CD4-positive, alpha-beta T cell (primary cell): ENCODE results near the gene CAMTA1. TPM values are rescaled to one million over a fixed set of nuclear protein-coding genes. Genes with fewer than 3 reads are reported as not detected.

Experiments used
- ATAC-seq: fragments of 200-7000 bp; cut with Tn5 transposase; one replicate; pipeline ENCODE4 v1.10.0; 2022; ENCODE audit warnings: mild to moderate bottlenecking; ENCODE audit not compliant: poor library complexity
- CTCF ChIA-PET: fragments of 350-600 bp; sonication (Branson Sonifier 250); formaldehyde crosslinking; loops from one replicate; lab custom pipeline; 2021; ENCODE audit warnings: antibody characterized with exemption, inconsistent platforms; lab: Charles Lee
- POLR2A ChIA-PET: fragments of 350-600 bp; sonication (Branson Sonifier 250); formaldehyde crosslinking; loops from one replicate; lab custom pipeline; 2021; ENCODE audit warnings: antibody characterized with exemption, inconsistent platforms; lab: Charles Lee
- DNase-seq, 14 experiments: peaks; one replicate each; pipeline ENCODE4 v3.0.0-alpha.2; 2013 to 2020; ENCODE audit warnings: mixed read lengths in 2 of 14
- H3K27ac ChIP-seq, 2 donors: one replicate each; pipeline versions ENCODE4 v1.5.1 to v1.7.0; 2013; ENCODE audit warnings: low read length in 2 of 2, low read depth in 1 of 2, mild to moderate bottlenecking in 1 of 2
- H3K27me3 ChIP-seq, 2 experiments: 1 replicate in 1 of 2; 2 replicates in 1 of 2; pipeline versions ENCODE4 v1.6.1 to v1.7.0; 2013; ENCODE audit warnings: low read length in 2 of 2, control low read depth in 1 of 2, mild to moderate bottlenecking in 1 of 2, moderate library complexity in 1 of 2; ENCODE audit not compliant: insufficient read depth in 2 of 2, control insufficient read depth in 1 of 2
- H3K36me3 ChIP-seq: one replicate; pipeline ENCODE4 v1.6.1; 2013; ENCODE audit warnings: low read length, control low read depth; ENCODE audit not compliant: insufficient read depth
- H3K4me1 ChIP-seq: one replicate; pipeline ENCODE4 v1.6.1; 2013; ENCODE audit warnings: low read length, control low read depth; ENCODE audit not compliant: insufficient read depth
- H3K4me3 ChIP-seq: one replicate; pipeline ENCODE4 v1.5.1; 2013; ENCODE audit warnings: mild to moderate bottlenecking, low read length, moderate library complexity
- H3K9me3 ChIP-seq, 2 experiments: 1 replicate in 1 of 2; 2 replicates in 1 of 2; pipeline versions ENCODE4 v1.6.1 to v1.7.0; 2013; ENCODE audit warnings: low read length in 2 of 2, mild to moderate bottlenecking in 2 of 2, control low read depth in 1 of 2, moderate library complexity in 1 of 2; ENCODE audit not compliant: control insufficient read depth in 1 of 2, insufficient read depth in 1 of 2
- H3K27ac Mint-ChIP-seq: one replicate; pipeline ENCODE4 v1.8.0; 2020; ENCODE audit warnings: mixed read lengths
- H3K27me3 Mint-ChIP-seq: one replicate; pipeline ENCODE4 v1.8.0; 2021; ENCODE audit warnings: mixed read lengths
- H3K36me3 Mint-ChIP-seq: one replicate; pipeline ENCODE4 v1.8.0; 2021; ENCODE audit warnings: low read depth, mixed read lengths
- H3K4me1 Mint-ChIP-seq: one replicate; pipeline ENCODE4 v1.8.0; 2021; ENCODE audit warnings: low read depth, mixed read lengths
- H3K4me3 Mint-ChIP-seq: one replicate; pipeline ENCODE4 v1.8.0; 2020; ENCODE audit warnings: mild to moderate bottlenecking, mixed read lengths
- H3K9me3 Mint-ChIP-seq: one replicate; pipeline ENCODE4 v1.8.0; 2020; ENCODE audit warnings: mixed read lengths
- CTCF ChIP-seq: fragments of 200-600 bp; IDR thresholded peaks from one replicate; pipeline ENCODE4 v1.8.0; 2022; ENCODE audit warnings: antibody characterized with exemption, mild to moderate bottlenecking
- intact Hi-C, 2 experiments: fragments of 100-400 bp; cut with DNase I in 1 of 2; cut with micrococcal nuclease in 1 of 2; formaldehyde crosslinking; loops; one replicate each; pipeline versions ENCODE4 v1.15.1 to v1.9.0; 2023 to 2025; cut with DNase I, micrococcal nuclease
- total RNA-seq, 174 experiments: library from RNA in 2 of 174; stranded (reverse) in 2 of 174; gene quantifications; one replicate each; pipeline ENCODE4 v1.2.3 and lab custom pipeline; 2021 to 2026

Gene CAMTA1
- total RNA-seq, 2 experiments from 2014 or later: 38.6 to 39.3 TPM

GRCh38 chr1:6922096-6922931, 137.1 kb downstream of the CAMTA1 start:
- H3K4me3 ChIP-seq: no peak overlapping the region
- no peaks in the 10 kb centered on the region for H3K4me1 Mint-ChIP-seq
- ChIA-PET POLR2A (no interaction called here), CTCF (no interaction called here)
- no peak for ATAC-seq
- no peak overlapping the region for H3K27ac Mint-ChIP-seq
- H3K27ac ChIP-seq: no peak overlapping the region
- no peaks in the 10 kb centered on the region for H3K9me3 Mint-ChIP-seq
- DNase-seq: no peak
- peaks cover 0 to 4% of the 10 kb centered on the region in 2 experiments for H3K9me3 ChIP-seq
- no peaks in the 10 kb centered on the region for H3K4me1 ChIP-seq
- no peak for TF ChIP-seq CTCF
- no peaks in the 10 kb centered on the region for H3K36me3 ChIP-seq
- intact Hi-C loops: no loop called here
- H3K27me3 Mint-ChIP-seq: peaks cover 1% of the 10 kb centered on the region
- H3K36me3 Mint-ChIP-seq: no peaks in the 10 kb centered on the region
- H3K27me3 ChIP-seq: peaks cover 0 to 2% of the 10 kb centered on the region in 2 experiments
- no peak overlapping the region for H3K4me3 Mint-ChIP-seq

- intact Hi-C loops: no loop called here
- no peaks in the 10 kb centered on the region for H3K4me1 Mint-ChIP-seq
- Histone ChIP-seq H3K4me1 (no peaks in the 10 kb centered on the region), H3K27ac (no peak overlapping the region), H3K36me3 (no peaks in the 10 kb centered on the region), H3K27me3 (peaks cover 0 to 2% of the 10 kb centered on the region in 2 experiments), H3K9me3 (peaks cover 0 to 4% of the 10 kb centered on the region in 2 experiments), H3K4me3 (no peak overlapping the region)
- no peaks in the 10 kb centered on the region for H3K27me3 Mint-ChIP-seq
- H3K9me3 Mint-ChIP-seq: no peaks in the 10 kb centered on the region
- POLR2A ChIA-PET: no interaction called here
- no peak overlapping the region for H3K27ac Mint-ChIP-seq
- ATAC-seq: no peak
- CTCF ChIA-PET: no interaction called here
- no peak for DNase-seq
- no peaks in the 10 kb centered on the region for H3K36me3 Mint-ChIP-seq
- TF ChIP-seq CTCF: no peak
- H3K4me3 Mint-ChIP-seq: no peak overlapping the region
These were observed 137.8 kb downstream of the CAMTA1 start for GRCh38 chr1:6923012-6923411.

GRCh38 chr1:6923416-6923815, 138.2 kb downstream of the CAMTA1 start:
- Histone ChIP-seq H3K4me1 (no peaks in the 10 kb centered on the region), H3K4me3 (no peak overlapping the region), H3K9me3 (peaks cover 0 to 3% of the 10 kb centered on the region in 2 experiments), H3K27ac (no peak overlapping the region), H3K36me3 (no peaks in the 10 kb centered on the region), H3K27me3 (peaks cover 0 to 2% of the 10 kb centered on the region in 2 experiments)
- ATAC-seq (no peak), DNase-seq (no peak)
- Mint-ChIP-seq H3K27ac (no peak overlapping the region), H3K4me3 (no peak overlapping the region), H3K4me1 (no peaks in the 10 kb centered on the region), H3K27me3 (peaks cover 4% of the 10 kb centered on the region), H3K36me3 (no peaks in the 10 kb centered on the region), H3K9me3 (no peaks in the 10 kb centered on the region)
- ChIA-PET CTCF (no interaction called here), POLR2A (no interaction called here)
- no peak for TF ChIP-seq CTCF
- intact Hi-C loops: no loop called here
